ENCODE measurements around the gene SMPDL3B. TPM values are rescaled to one million over a fixed set of nuclear protein-coding genes. Genes with fewer than 3 reads are reported as not detected.

The SMPDL3B gene
- polyA plus RNA-seq, 1 donor (not counting 4 experiments of a cell fraction or from before 2014, with no cell fraction given), result 0.51 TPM

- no peak overlapping the region for H2AFZ ChIP-seq (ENCODE audit: control insufficient read depth, low read length)
- FAIRE-seq (no peak), DNase-seq (ENCODE audit: low read depth, low spot score) (no peak)
- no peak overlapping the region for H3K9ac ChIP-seq (ENCODE audit: control insufficient read depth, extremely low read depth, insufficient read depth, low read length)
- H3K4me2 ChIP-seq (ENCODE audit: control insufficient read depth, extremely low read depth, insufficient read depth, low read depth, low read length), result no peak overlapping the region
- no peaks in the 10 kb centered on the region for H4K20me1 ChIP-seq (ENCODE audit: control insufficient read depth, extremely low read depth, insufficient read depth, low read length)
- H3K79me2 ChIP-seq (ENCODE audit: control insufficient read depth, insufficient read depth, low read length), result no peaks in the 10 kb centered on the region
- TF ChIP-seq CTCF (optimal IDR thresholded peaks at IDR 0.05 in 1 of 3, IDR thresholded peaks at IDR 0.05 in 1 of 3, conservative IDR thresholded peaks at IDR 0.05 in 1 of 3; ENCODE audit: extremely low read depth in 1 of 3, insufficient read depth in 2 of 3, low read length in 3 of 3) (no peak), EZH2 (IDR thresholded peaks at IDR 0.05; ENCODE audit: low read length) (no peak)
- H3K36me3 ChIP-seq (ENCODE audit: control insufficient read depth in 2 of 2, extremely low read depth in 1 of 2, insufficient read depth in 2 of 2, low read length in 2 of 2), result peaks cover 1 to 4% of the 10 kb centered on the region in 2 experiments
- H3K4me3 ChIP-seq (ENCODE audit: control insufficient read depth in 2 of 3, extremely low read depth in 1 of 3, insufficient read depth in 2 of 3, low read depth in 1 of 3, low read length in 3 of 3), result no peak overlapping the region
- H3K27ac ChIP-seq (ENCODE audit: control insufficient read depth, insufficient read depth, low read length), result no peak overlapping the region
- H3K9me1 ChIP-seq (ENCODE audit: control insufficient read depth, extremely low read depth, insufficient read depth, low read length), result no peaks in the 10 kb centered on the region
- H3K4me1 ChIP-seq (ENCODE audit: control insufficient read depth, extremely low read depth, insufficient read depth, low read length), result no peaks in the 10 kb centered on the region
- no peaks in the 10 kb centered on the region for H3K27me3 ChIP-seq (ENCODE audit: control insufficient read depth, extremely low read depth, insufficient read depth, low read length)
- no peaks in the 10 kb centered on the region for H3K9me3 ChIP-seq (ENCODE audit: control insufficient read depth, low read depth, low read length)
- dilution Hi-C loops (cut with MboI; ENCODE audit: extremely low pct_ligation_motif_present, low sequenced_read_pairs), result no loop called here
Observed at GRCh38 chr1:27885621-27886352, 49.0 kb upstream of the SMPDL3B start.

- H3K4me2 ChIP-seq (ENCODE audit: control insufficient read depth, extremely low read depth, insufficient read depth, low read depth, low read length), result no peak overlapping the region
- H3K36me3 ChIP-seq (ENCODE audit: control insufficient read depth in 2 of 2, extremely low read depth in 1 of 2, insufficient read depth in 2 of 2, low read length in 2 of 2), result peaks cover 1 to 4% of the 10 kb centered on the region in 2 experiments
- FAIRE-seq, result no peak
- no peaks in the 10 kb centered on the region for H3K9me3 ChIP-seq (ENCODE audit: control insufficient read depth, low read depth, low read length)
- TF ChIP-seq EZH2 (IDR thresholded peaks at IDR 0.05; ENCODE audit: low read length) (no peak), CTCF (optimal IDR thresholded peaks at IDR 0.05 in 1 of 3, IDR thresholded peaks at IDR 0.05 in 1 of 3, conservative IDR thresholded peaks at IDR 0.05 in 1 of 3; ENCODE audit: extremely low read depth in 1 of 3, insufficient read depth in 2 of 3, low read length in 3 of 3) (no peak)
- dilution Hi-C loops (cut with MboI; ENCODE audit: extremely low pct_ligation_motif_present, low sequenced_read_pairs), result no loop called here
- no peaks in the 10 kb centered on the region for H3K4me1 ChIP-seq (ENCODE audit: control insufficient read depth, extremely low read depth, insufficient read depth, low read length)
- H2AFZ ChIP-seq (ENCODE audit: control insufficient read depth, low read length), result no peak overlapping the region
- no peaks in the 10 kb centered on the region for H3K27me3 ChIP-seq (ENCODE audit: control insufficient read depth, extremely low read depth, insufficient read depth, low read length)
- no peak overlapping the region for H3K9ac ChIP-seq (ENCODE audit: control insufficient read depth, extremely low read depth, insufficient read depth, low read length)
- DNase-seq (ENCODE audit: low read depth, low spot score), result no peak
- H3K27ac ChIP-seq (ENCODE audit: control insufficient read depth, insufficient read depth, low read length), result no peak overlapping the region
- H3K79me2 ChIP-seq (ENCODE audit: control insufficient read depth, insufficient read depth, low read length), result no peaks in the 10 kb centered on the region
- H4K20me1 ChIP-seq (ENCODE audit: control insufficient read depth, extremely low read depth, insufficient read depth, low read length), result no peaks in the 10 kb centered on the region
- no peaks in the 10 kb centered on the region for H3K9me1 ChIP-seq (ENCODE audit: control insufficient read depth, extremely low read depth, insufficient read depth, low read length)
- H3K4me3 ChIP-seq (ENCODE audit: control insufficient read depth in 2 of 3, extremely low read depth in 1 of 3, insufficient read depth in 2 of 3, low read depth in 1 of 3, low read length in 3 of 3), result no peak overlapping the region
Observed at GRCh38 chr1:27886353-27886679, 48.5 kb upstream of the SMPDL3B start.
